Hepatic stellate cell (primary cell): ENCODE results near the gene ZNF385B.
A peak's percentile ranks its signal among the peaks of the same experiment; 100 is the strongest.
"Not testable (repeated sequence)": the region's sequence is repeated elsewhere in the genome, so short reads cannot be mapped to it uniquely, and the experiment has no call there.

Experiments used
- DNase-seq: peaks from one replicate; pipeline ENCODE4 v3.0.0; 2011; ENCODE audit warnings: low spot score

The ZNF385B gene

GRCh38 chr2:179802051-179802882 is 59.1 kb downstream of the ZNF385B start:
- DNase-seq, result no peak

DNA sequence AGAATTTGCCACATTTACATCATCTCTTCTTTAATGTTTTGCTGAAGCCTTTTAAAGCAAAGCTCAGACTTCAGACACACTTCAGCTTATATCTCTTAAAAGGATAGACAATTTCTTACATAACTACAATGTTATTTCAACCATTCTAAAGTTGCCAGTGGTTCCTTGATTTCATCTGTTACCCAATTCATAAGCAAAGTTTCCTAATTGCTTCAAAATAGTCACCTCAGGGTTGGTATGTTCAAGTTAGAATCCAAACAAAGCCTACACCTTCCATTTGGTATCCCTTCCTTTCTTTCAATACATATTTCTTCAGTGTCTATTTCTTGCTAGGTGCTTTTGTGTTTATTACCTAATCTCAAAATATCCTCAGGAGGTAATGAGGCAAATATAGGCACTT is 60.6 kb downstream of the ZNF385B start:
- DNase-seq, result no peak

DNA sequence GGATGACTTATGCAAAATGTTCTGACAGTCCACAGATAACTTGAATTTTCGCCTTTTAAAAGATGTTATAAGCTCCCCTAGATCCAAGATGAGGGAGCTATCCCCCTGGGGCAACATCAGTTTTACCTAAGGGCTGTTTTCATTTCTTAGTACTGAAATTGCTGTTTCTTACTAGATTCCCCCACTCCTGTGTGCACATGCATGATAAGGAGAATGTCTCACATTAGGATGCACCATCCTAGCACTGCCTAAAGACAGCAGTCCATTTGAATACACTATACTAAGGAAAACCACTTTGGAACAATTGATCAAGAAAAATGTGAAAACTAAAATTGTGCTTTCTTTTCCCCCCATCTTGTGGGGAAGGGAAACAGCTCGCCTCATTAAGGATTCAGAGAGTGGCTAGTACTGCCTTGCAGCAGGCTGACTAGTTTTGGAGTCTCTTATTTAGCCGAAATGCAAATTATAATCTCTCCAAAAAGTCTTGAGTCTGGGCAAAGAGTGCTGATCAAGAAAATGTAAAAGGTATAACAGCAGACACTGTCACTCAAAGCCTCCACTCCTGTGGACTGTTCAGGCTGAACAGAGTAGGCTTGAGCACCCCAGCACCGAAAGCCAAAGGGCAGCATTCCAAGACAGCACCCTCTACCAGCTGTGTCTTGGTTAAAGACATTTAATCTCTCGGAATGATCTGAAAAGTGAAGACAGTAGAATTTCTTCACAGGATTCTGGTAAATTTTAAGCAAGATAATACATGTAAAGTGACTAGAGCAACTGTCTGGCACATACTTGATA is 65.0 kb downstream of the ZNF385B start:
- no peak for DNase-seq

DNA sequence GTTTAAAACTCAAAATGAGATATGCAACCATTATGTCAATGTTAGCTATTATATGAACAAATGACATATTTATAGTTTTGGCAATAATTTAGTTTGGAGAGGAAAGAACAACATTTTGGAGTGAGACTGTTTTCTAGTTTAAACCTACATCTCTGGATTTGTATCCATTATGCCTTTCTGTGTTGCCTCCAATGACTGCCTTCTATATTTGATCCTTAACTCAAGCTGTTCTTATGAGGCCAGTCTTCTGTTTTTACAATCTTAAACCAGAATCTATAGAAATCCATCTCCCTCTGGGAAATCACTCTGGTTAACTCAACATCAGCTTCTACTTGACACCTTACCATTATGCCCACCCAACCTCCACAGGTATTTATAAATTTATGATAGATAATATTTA is 67.5 kb downstream of the ZNF385B start:
- DNase-seq, result no peak

- no peak for DNase-seq
Observed at GRCh38 chr2:179793238-179793637, 68.2 kb downstream of the ZNF385B start.

DNA sequence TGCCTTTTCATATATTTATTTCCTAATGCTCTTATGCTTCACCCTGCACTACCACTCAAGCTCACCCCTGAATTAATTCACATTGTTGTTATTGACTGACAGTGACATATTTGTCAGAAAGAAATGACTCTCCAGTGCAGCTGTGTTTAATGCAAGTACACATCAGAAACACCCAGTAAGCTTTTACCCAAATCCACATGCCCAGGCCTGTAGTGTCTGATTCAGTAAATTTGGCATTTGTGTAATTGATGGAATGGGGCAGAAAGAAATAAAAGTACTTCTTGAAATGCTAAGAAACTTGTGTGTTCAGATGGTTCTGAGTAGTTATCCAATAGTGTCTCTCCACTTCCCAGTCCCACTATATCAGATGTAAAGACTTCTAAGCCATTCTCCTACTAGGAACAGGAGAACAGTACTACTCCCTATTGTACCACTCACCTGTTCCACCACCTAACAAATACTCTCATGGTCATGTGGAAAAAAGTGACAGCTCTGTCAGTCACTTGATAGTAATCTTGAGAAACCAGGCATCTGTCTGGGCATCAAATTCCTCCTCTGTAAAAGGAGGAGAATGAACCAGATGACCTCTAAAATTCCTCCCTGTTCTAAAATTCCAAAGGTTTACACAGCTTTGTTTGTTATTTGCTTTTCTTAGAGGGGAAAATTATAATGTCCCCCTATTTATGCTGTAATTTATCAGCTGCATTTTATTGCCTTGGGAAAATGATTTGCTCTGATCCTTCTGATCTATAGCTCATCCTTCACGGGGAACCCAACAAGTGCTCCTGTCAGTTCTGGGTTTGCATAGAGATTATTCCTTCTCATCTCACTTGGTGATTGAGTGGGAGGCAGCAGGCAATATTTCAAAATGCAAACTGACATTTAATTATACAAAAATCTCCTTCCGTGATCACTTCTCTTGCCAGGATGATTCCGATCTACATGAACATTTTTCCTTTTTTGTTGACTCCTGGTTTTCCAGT is 70.9 kb downstream of the ZNF385B start:
- DNase-seq, result no peak

DNA sequence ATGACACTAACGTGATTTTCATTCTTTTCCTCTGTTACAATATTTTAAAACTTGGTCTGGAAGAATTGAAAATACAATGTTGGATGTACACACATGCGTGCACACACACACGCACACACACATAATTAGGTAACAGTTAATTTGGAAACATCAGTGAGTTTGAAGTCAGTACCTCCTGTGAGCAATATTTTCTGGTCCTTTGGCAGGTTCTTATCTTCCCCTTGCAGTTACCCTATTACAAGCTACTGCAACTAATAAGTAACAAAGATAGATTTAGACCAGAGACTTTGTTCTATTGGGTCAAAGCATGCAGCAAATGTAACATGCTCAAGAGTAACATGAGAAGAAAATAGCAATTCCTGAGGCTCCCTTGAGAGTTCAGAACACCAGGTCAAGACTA is 73.3 kb downstream of the ZNF385B start:
- DNase-seq, result no peak

GRCh38 chr2:179787601-179788000 is 73.8 kb downstream of the ZNF385B start:
- DNase-seq, result no peak

DNA sequence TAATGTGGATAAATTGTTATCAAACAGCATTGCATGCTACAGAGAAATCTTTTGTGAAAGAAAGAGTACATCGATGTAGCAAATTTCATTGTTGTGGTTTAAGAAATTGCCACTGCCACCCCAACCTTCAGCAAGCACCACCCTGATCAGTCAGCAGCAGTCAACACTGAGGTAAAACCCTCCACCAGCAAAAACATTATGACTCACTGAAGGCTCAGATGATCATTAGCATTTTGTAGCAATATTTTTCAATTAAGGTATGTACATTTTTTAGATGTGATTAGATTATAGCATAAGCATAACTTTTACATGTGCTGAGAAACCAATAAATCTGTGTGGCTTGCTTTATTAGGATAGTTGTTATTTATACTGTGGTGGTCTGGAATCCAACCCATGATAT is 75.5 kb downstream of the ZNF385B start:
- DNase-seq, result no peak

DNA sequence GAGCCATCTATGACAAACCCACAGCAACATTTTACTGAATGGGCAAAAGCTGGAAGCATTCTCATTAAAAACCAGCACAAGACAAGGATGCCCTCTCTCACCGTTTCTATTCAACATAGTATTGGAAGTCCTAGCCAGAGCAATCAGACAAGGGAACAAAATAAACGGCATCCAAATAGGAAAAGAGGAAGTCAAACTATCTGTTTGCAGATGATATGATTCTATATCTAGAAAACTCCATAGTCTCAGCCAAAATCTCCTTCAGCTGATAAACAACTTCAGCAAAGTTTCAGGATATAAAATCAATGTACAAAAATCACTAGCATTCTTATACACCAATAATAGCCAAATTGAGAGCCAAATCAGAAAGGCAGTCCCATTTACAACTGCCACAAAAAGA is 79.1 kb downstream of the ZNF385B start:
- DNase-seq, result not testable (repeated sequence)

- no peak for DNase-seq
Observed at GRCh38 chr2:179773986-179774385, 87.4 kb downstream of the ZNF385B start.

DNA sequence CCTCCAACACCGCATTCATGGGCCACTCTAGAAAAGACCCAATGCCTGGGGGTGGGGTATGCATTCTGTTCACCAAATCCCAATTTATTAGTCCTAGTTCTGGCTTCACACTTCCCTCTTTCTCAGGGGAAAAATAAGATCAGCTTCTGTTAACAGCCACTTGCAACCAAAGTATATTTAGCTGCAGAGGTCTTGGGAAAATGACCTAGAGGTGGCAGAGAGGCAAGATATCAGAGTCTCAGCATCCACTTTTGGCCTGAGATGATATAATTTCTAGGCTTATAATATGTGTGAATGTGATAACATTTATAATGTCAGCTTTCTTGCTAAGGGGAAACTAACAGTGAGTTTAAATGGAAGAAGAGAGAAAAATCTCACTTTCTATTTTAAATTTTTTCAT is 89.1 kb downstream of the ZNF385B start:
- no peak for DNase-seq

- no peak for DNase-seq
Observed at GRCh38 chr2:179771791-179772190, 89.6 kb downstream of the ZNF385B start.

DNA sequence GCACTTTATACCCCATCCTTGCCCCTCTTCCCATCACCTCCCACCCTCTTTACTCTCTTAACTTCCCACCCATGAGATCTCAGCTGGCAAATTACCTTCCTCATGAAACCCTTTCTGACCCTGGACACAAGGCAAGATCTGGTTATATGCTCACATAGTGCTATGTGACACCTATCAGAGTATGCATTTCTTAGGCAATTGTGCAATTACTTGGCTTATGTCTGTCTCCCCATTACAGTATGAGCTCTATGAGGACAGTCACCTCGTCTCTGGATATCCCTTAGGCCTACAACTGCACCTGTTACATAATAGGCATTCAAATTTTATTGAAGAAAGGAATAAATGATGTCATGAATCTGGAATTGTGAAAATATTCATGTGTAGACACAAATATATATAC is 91.4 kb downstream of the ZNF385B start:
- no peak for DNase-seq

GRCh38 chr2:179769323-179769722 is 92.1 kb downstream of the ZNF385B start:
- DNase-seq, result no peak

DNA sequence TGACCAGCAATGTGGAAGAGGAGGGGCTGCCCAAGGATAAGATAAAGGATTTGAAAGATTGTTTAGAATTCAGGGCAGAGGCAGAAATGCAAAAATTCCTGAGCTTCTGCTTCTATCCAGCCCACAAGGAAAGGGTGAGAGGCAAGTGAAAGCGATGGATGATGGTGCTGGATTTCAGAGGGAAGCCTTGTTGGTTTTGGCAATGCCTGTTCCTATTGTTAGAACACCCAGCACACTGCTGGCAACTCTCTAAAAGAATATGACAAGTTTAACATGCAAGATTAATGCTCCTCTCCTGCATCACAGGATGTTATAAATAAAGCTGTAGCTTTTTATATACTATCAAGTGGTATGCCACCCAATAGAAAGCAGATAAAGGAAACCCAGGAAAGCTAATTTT is 92.6 kb downstream of the ZNF385B start:
- no peak for DNase-seq

DNA sequence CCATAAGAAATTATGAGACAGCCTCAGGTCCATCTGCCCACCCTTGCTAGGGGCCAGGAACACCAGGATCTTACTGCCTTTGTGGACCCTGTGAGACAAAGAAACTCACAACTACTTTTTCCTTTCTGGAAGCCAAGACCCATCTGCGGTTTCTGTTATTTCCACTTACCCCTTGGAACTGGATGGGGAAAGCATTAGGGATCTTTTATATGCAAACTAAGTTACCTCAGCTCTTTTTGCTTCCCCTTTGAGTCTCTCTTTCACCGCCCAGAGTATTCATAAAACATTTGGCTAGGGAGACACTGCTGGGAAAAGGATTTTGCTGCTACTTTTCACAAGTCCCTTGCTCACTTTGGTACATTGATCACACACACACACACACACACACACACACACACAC is 95.7 kb downstream of the ZNF385B start:
- DNase-seq, result no peak

- DNase-seq, result no peak
Observed at GRCh38 chr2:179764710-179765109, 96.7 kb downstream of the ZNF385B start.

GRCh38 chr2:179758636-179759035 is 102.8 kb downstream of the ZNF385B start:
- no peak for DNase-seq

- peak; percentile 19 for DNase-seq
Observed at GRCh38 chr2:179751163-179751809, 110.1 kb downstream of the ZNF385B start.

GRCh38 chr2:179749210-179749609 is 112.2 kb downstream of the ZNF385B start:
- DNase-seq, result peak; percentile 3

- no peak for DNase-seq
Observed at GRCh38 chr2:179746981-179747380, 114.4 kb downstream of the ZNF385B start.
